Kidney (tissue), 14 donors: ENCODE results near the gene PITX2. TPM values are rescaled to one million over a fixed set of nuclear protein-coding genes. Genes with fewer than 3 reads are reported as not detected.

Experiments
- DNase-seq, 5 donors: peaks; one replicate each; pipeline ENCODE4 v3.0.0-alpha.2; 2013 to 2020
- FAIRE-seq: peaks from 2 replicates; lab custom pipeline; 2012; peaks lifted over from hg19 to GRCh38; lab: Jason Lieb, UNC
- H3K27ac ChIP-seq, 2 donors: one replicate each; pipeline ENCODE4 v1.7.0; 2013; ENCODE audit warnings: low read depth in 2 of 2, low read length in 2 of 2, inconsistent platforms in 1 of 2
- H3K27me3 ChIP-seq: one replicate; pipeline ENCODE4 v1.7.1; 2013; ENCODE audit warnings: low read length, inconsistent platforms; ENCODE audit not compliant: control insufficient read depth, insufficient read depth
- H3K36me3 ChIP-seq, 3 donors: one replicate each; pipeline versions ENCODE4 v1.7.0 to v1.7.1; 2013; ENCODE audit warnings: low read length in 3 of 3, control low read depth in 1 of 3, inconsistent platforms in 1 of 3; ENCODE audit not compliant: insufficient read depth in 3 of 3, control insufficient read depth in 2 of 3
- H3K4me1 ChIP-seq, 3 donors: one replicate each; pipeline versions ENCODE4 v1.7.0 to v1.7.1; 2013; ENCODE audit warnings: low read length in 3 of 3, inconsistent platforms in 1 of 3, low read depth in 1 of 3; ENCODE audit not compliant: control insufficient read depth in 2 of 3, insufficient read depth in 2 of 3
- H3K4me3 ChIP-seq, 3 donors: one replicate each; pipeline versions ENCODE4 v1.7.0 to v1.8.1; 2013; ENCODE audit warnings: low read length in 3 of 3, control low read depth in 1 of 3, inconsistent platforms in 1 of 3
- H3K9ac ChIP-seq, 3 donors: one replicate each; pipeline versions ENCODE4 v1.7.0 to v1.7.1; 2013; ENCODE audit warnings: low read length in 3 of 3, control low read depth in 1 of 3, inconsistent platforms in 1 of 3
- H3K9me3 ChIP-seq, 3 donors: one replicate each; pipeline versions ENCODE4 v1.7.0 to v1.7.1; 2013; ENCODE audit warnings: low read length in 3 of 3, control low read depth in 1 of 3, inconsistent platforms in 1 of 3; ENCODE audit not compliant: control insufficient read depth in 2 of 3, insufficient read depth in 1 of 3
- intact Hi-C: fragments of 100-400 bp; cut with DNase I; formaldehyde crosslinking; loops from one replicate; pipeline ENCODE4 v1.11.1; 2022
- polyA plus RNA-seq: library from polyadenylated mRNA; stranded (reverse); fragments of 350-450 nt; fragmentation: Illumina TruSeq; extraction: RNeasy Lipid Tissue Mini Kit (QIAGEN cat#74804); gene quantifications from one replicate; pipeline ENCODE4 v1.2.3, GENCODE V29; 2014; ENCODE audit warnings: low read depth, low replicate concordance; ENCODE audit not compliant: insufficient read depth
- total RNA-seq: library from RNA; stranded (reverse); fragmentation: NEBNext Ultra II Directional; extraction: Animal tissue kit (Norgen Biotek cat#: 25700); gene quantifications from one replicate; pipeline ENCODE4 v1.2.1, GENCODE V29; 2021
- TF ChIP-seq, protein P1 (sequence below): IDR thresholded peaks from 3 replicates; pipeline ENCODE4 v1.5.1; 2012; ENCODE audit warnings: mild to moderate bottlenecking, moderate library complexity, borderline replicate concordance; ENCODE audit not compliant: insufficient read depth; ENCODE audit errors: extremely low read depth
- donor health status: control.
- donor health status: control.
- donor health status: control.
- donor health status: control.
- donor health status: control.
- donor health status: DM: yes; HTN: yes; CAD: no.
- donor health status: Normal renal cell carcinoma (clear cell type).

The PITX2 gene
- total and polyA plus RNA-seq, 2 donors from 2014 or later: 0.71 to 3.2 TPM

GRCh38 chr4:110639207-110640090 is 16.6 kb upstream of the PITX2 start:
- H3K27me3 ChIP-seq: peaks cover 92% of the 10 kb centered on the region
- H3K36me3 ChIP-seq: no peaks in the 10 kb centered on the region
- TF ChIP-seq, protein P1, sequence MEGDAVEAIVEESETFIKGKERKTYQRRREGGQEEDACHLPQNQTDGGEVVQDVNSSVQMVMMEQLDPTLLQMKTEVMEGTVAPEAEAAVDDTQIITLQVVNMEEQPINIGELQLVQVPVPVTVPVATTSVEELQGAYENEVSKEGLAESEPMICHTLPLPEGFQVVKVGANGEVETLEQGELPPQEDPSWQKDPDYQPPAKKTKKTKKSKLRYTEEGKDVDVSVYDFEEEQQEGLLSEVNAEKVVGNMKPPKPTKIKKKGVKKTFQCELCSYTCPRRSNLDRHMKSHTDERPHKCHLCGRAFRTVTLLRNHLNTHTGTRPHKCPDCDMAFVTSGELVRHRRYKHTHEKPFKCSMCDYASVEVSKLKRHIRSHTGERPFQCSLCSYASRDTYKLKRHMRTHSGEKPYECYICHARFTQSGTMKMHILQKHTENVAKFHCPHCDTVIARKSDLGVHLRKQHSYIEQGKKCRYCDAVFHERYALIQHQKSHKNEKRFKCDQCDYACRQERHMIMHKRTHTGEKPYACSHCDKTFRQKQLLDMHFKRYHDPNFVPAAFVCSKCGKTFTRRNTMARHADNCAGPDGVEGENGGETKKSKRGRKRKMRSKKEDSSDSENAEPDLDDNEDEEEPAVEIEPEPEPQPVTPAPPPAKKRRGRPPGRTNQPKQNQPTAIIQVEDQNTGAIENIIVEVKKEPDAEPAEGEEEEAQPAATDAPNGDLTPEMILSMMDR: no peak
- peaks cover 0 to 5% (median 0%) of the 10 kb centered on the region in 3 donors for H3K4me1 ChIP-seq
- no peaks in the 10 kb centered on the region for H3K9me3 ChIP-seq
- intact Hi-C loops: no loop called here
- FAIRE-seq: no peak
- DNase-seq: peak in 4 of 5 donors; percentile 17 to 61 (median 50)
- no peak overlapping the region for H3K27ac ChIP-seq
- no peak overlapping the region for H3K9ac ChIP-seq
- no peak overlapping the region for H3K4me3 ChIP-seq

DNA sequence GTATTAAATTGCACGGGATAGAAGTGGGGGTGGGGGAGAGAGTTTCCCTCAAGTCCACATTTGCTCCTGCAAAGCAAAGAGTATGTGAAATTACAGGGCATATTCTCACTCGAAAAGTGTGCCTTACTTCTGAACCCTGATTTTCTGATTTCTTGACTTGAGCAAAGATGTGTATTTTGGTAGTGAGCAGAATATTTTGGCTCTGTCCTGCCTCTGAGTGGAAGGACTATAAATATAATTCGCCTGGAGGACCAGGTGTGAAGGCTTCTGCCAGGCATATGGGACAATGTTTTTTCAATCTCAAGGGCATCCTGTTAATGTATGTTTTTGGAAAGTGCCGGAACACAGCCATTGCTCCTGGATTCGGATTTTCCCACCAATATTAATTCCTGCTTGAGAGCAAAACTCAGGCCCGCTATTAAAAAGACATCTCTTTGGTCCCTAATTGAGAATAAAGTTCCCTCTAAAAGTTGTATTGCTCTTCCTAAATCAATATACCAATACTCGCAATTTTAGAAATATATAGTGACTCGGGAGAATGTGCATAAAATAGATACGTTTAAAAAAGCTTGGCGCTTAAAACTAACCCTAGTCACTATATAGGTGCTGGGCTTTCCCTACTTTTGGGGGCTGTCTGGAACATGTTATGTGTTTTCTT is 15.3 kb upstream of the PITX2 start:
- H3K27ac ChIP-seq: no peak overlapping the region
- peaks cover 0 to 5% (median 0%) of the 10 kb centered on the region in 3 donors for H3K4me1 ChIP-seq
- no peak overlapping the region for H3K9ac ChIP-seq
- intact Hi-C loops: no loop called here
- no peaks in the 10 kb centered on the region for H3K9me3 ChIP-seq
- TF ChIP-seq, protein P1: no peak
- FAIRE-seq: no peak
- H3K4me3 ChIP-seq: no peak overlapping the region
- peak in 2 of 5 donors; percentile 4 to 48 for DNase-seq
- peaks cover 90% of the 10 kb centered on the region for H3K27me3 ChIP-seq
- no peaks in the 10 kb centered on the region for H3K36me3 ChIP-seq

DNA sequence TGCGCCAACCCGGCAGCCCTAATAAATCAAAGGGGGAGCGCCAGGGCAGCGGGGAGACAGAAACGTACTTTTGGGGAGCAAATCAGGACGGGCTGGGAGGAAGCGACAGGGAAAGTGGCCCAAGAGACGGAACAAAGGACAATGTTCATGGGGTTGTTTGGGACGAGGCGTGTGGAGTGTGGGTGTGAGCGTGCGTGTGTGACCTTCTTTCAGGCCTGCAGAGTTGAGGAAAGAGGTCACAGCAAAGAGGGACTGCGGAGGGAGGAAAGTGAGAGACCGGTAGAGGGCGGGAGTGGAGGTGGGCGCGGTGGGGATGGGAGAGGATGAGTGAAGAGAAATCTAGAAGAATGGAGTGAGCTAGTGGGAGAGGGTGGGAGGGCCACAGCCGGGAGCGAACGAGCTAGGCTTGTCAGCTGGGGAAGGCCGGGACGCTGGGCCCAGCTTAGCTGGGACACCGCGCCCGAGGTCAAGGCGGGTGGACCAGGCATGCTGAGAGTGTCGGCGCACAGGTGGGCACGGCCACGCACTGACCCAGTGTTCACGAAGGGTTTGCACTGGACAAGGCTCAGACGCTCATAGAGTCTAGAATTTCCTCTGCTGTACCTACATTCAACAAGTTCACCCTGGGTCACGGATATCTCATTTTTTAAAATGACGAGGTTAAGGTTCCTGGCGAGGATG is 14.7 kb upstream of the PITX2 start:
- Histone ChIP-seq H3K27me3 (peaks cover 91% of the 10 kb centered on the region), H3K27ac (no peak overlapping the region), H3K9me3 (no peaks in the 10 kb centered on the region), H3K36me3 (no peaks in the 10 kb centered on the region), H3K4me3 (no peak overlapping the region), H3K9ac (no peak overlapping the region), H3K4me1 (peaks cover 0 to 5% (median 0%) of the 10 kb centered on the region in 3 donors)
- DNase-seq (peak in 3 of 5 donors; percentile 21 to 61 (median 56)), FAIRE-seq (no peak)
- TF ChIP-seq, protein P1: no peak
- intact Hi-C loops: no loop called here
